Stimulated activated CD4-positive, alpha-beta T cell treated with anti-CD3 and anti-CD28 coated beads, TNF-alpha, amount 100 ng/mL, for 1 hour (primary cell): ENCODE measurements around the gene KIF1B.

Source experiments
- DNase-seq, 3 donors: peaks; one replicate each; pipeline ENCODE4 v3.0.0-alpha.2; 2020; ENCODE audit warnings: low read depth in 3 of 3, low spot score in 1 of 3

The KIF1B gene

GRCh38 chr1:10209905-10210810, at the start of gene KIF1B:
Gene KIF1B (plus strand): TSS chr1:10210570. CDS start chr1:10232329, 21,759 bp downstream.
- DNase-seq: peak; percentile 91 to 94 (median 93)

GRCh38 chr1:10160907-10161490, 49.4 kb upstream of the KIF1B start:
- no peak for DNase-seq

GRCh38 chr1:10161541-10162290, 48.7 kb upstream of the KIF1B start:
- DNase-seq: no peak

- no peak for DNase-seq
Measured at GRCh38 chr1:10168912-10169514, 41.4 kb upstream of the KIF1B start.

GRCh38 chr1:10170239-10170574, 40.2 kb upstream of the KIF1B start:
- DNase-seq: no peak

- no peak for DNase-seq
Measured at GRCh38 chr1:10171105-10171767, 39.1 kb upstream of the KIF1B start.

- DNase-seq: no peak
Measured at GRCh38 chr1:10171995-10172669, 38.2 kb upstream of the KIF1B start.

- DNase-seq: no peak
Measured at GRCh38 chr1:10173582-10173981, 36.8 kb upstream of the KIF1B start.

GRCh38 chr1:10177876-10178275, 32.5 kb upstream of the KIF1B start:
- DNase-seq: no peak

GRCh38 chr1:10178597-10179405, 31.6 kb upstream of the KIF1B start:
- no peak for DNase-seq

- DNase-seq: no peak
Measured at GRCh38 chr1:10179406-10180091, 30.8 kb upstream of the KIF1B start.

GRCh38 chr1:10181154-10181553, 29.2 kb upstream of the KIF1B start:
- no peak for DNase-seq

- DNase-seq: no peak
Measured at GRCh38 chr1:10185759-10186158, 24.6 kb upstream of the KIF1B start.

GRCh38 chr1:10186331-10187025, 23.9 kb upstream of the KIF1B start:
- DNase-seq: no peak

- no peak for DNase-seq
Measured at GRCh38 chr1:10187026-10187334, 23.4 kb upstream of the KIF1B start.

- no peak for DNase-seq
Measured at GRCh38 chr1:10188133-10188650, 22.2 kb upstream of the KIF1B start.

GRCh38 chr1:10189659-10190058, 20.7 kb upstream of the KIF1B start:
- DNase-seq: no peak

- no peak for DNase-seq
Measured at GRCh38 chr1:10192263-10192662, 18.1 kb upstream of the KIF1B start.
